Measurements from ENCODE around the gene KIAA0040. TPM values are rescaled to one million over a fixed set of nuclear protein-coding genes. Genes with fewer than 3 reads are reported as not detected.

KIAA0040 gene
- total RNA-seq, 2 donors from 2014 or later: 20.2 to 93.1 TPM

DNA sequence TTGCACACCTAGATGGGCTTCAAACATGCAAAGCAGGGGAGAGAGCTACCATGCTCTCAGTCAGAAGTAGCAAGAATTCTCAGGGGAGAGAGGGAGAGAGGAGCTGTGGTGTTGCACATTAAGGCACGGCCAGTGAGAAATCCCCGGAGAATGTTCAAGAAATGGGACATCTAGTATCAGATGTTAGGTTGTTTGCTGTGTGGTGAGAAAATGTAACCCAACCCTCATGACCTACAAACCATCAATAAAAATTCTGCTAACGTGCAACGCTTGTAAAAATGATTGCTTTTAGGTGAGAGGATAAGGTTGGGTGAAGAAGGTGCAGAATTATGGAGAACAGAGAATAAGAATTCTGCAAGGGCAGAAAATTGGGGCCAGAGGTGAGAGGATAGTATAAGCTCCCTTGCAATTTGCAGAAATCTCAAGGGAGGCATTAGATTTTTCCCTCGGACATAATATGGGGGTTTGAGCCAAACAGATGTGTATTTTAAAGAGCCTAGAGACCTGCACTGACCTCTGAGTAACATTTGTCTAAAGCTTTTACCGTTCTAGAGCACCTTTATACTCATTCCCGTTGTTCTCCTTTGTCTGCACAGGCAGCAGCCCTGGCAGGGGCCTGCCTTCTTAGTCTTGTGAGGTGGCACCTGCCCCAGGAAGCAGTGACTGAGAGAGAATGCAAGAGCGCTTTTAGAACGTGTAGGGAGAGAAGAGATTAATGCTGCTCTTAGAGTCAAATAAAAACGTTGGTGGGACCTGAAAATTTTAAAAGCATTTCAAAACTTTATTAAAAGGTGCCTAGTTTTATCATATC lies 25.4 kb upstream of the KIAA0040 start:
- Histone ChIP-seq H3K36me3 (no peaks in the 10 kb centered on the region), H3K27ac (no peak overlapping the region), H3K27me3 (replicated peaks; ENCODE audit: insufficient read depth) (no peaks in the 10 kb centered on the region), H3K4me3 (no peak overlapping the region), H3K4me1 (ENCODE audit: control insufficient read depth in 1 of 2, low read depth in 2 of 2) (peaks cover 9 to 13% of the 10 kb centered on the region in 2 donors), H3K9me3 (no peaks in the 10 kb centered on the region)
- no peak for TF ChIP-seq CTCF (IDR thresholded peaks at IDR 0.05)
- ATAC-seq (ENCODE audit: insufficient number of reproducible peaks, low FRiP score, low read depth) (no peak), DNase-seq (ENCODE audit: low spot score) (no peak)

- no peak overlapping the region for H3K4me3 ChIP-seq
- no peak for TF ChIP-seq CTCF (IDR thresholded peaks at IDR 0.05)
- H3K4me1 ChIP-seq (ENCODE audit: control insufficient read depth in 1 of 2, low read depth in 2 of 2): peaks cover 3% of the 10 kb centered on the region in 2 donors
- ATAC-seq (ENCODE audit: insufficient number of reproducible peaks, low FRiP score, low read depth): no peak
- H3K9me3 ChIP-seq: no peaks in the 10 kb centered on the region
- no peaks in the 10 kb centered on the region for H3K36me3 ChIP-seq
- no peaks in the 10 kb centered on the region for H3K27me3 ChIP-seq (replicated peaks; ENCODE audit: insufficient read depth)
- H3K27ac ChIP-seq: no peak overlapping the region
- DNase-seq (ENCODE audit: low spot score): no peak
Measured at GRCh38 chr1:175216444-175216843, 23.9 kb upstream of the KIAA0040 start.

DNA sequence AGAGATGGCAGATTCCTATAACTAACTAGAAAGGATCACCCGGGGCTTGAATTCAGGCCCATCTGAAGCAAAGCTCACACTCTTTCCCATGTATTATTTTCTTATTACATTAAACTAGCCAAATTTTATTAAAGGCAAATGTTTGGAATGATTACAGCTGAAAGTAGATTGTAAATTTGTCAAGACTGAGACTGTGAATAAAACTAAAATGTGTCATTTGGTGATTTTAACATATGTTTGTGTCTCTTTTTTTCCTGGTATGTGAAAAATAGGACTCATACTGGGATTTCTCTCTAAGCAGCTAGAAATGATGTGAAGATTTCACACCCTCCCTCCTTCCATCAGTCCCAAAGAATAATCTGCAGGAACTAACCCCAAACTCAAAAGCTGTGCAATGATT lies 19.1 kb upstream of the KIAA0040 start:
- Histone ChIP-seq H3K4me1 (ENCODE audit: control insufficient read depth in 1 of 2, low read depth in 2 of 2) (no peaks in the 10 kb centered on the region), H3K4me3 (no peak overlapping the region), H3K36me3 (no peaks in the 10 kb centered on the region), H3K27me3 (replicated peaks; ENCODE audit: insufficient read depth) (no peaks in the 10 kb centered on the region), H3K9me3 (no peaks in the 10 kb centered on the region), H3K27ac (no peak overlapping the region)
- TF ChIP-seq CTCF (IDR thresholded peaks at IDR 0.05): no peak
- DNase-seq (ENCODE audit: low spot score): no peak
- no peak for ATAC-seq (ENCODE audit: insufficient number of reproducible peaks, low FRiP score, low read depth)

- Histone ChIP-seq H3K4me3 (no peak overlapping the region), H3K27me3 (replicated peaks; ENCODE audit: insufficient read depth) (no peaks in the 10 kb centered on the region), H3K36me3 (no peaks in the 10 kb centered on the region), H3K9me3 (no peaks in the 10 kb centered on the region), H3K4me1 (ENCODE audit: control insufficient read depth in 1 of 2, low read depth in 2 of 2) (no peaks in the 10 kb centered on the region), H3K27ac (no peak overlapping the region)
- no peak for ATAC-seq (ENCODE audit: insufficient number of reproducible peaks, low FRiP score, low read depth)
- DNase-seq (ENCODE audit: low spot score): no peak
- TF ChIP-seq CTCF (IDR thresholded peaks at IDR 0.05): no peak
Measured at GRCh38 chr1:175210744-175211143, 18.2 kb upstream of the KIAA0040 start.

DNA sequence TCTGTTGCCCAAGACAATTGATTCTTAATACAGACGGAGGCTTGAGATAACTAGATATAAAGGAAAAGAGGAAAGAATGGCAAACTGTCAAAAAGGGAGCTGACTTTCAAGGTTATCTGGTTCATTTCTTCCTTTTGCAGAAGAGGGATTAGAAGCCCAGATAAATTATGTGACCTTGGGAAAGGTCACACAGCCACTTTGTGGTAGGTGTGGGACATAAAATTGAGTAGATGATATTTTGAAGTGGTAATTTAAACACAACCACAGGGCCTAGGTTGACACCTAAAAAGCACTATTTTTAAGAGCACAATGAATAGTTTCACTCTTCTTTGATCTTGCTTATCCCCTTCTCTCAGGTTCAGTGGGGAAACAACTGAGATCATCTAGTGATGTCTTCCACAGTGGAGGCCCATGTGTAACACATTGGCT lies 16.9 kb upstream of the KIAA0040 start:
- no peak for ATAC-seq (ENCODE audit: insufficient number of reproducible peaks, low FRiP score, low read depth)
- no peak overlapping the region for H3K4me3 ChIP-seq
- no peaks in the 10 kb centered on the region for H3K9me3 ChIP-seq
- no peak overlapping the region for H3K27ac ChIP-seq
- no peaks in the 10 kb centered on the region for H3K4me1 ChIP-seq (ENCODE audit: control insufficient read depth in 1 of 2, low read depth in 2 of 2)
- no peaks in the 10 kb centered on the region for H3K27me3 ChIP-seq (replicated peaks; ENCODE audit: insufficient read depth)
- H3K36me3 ChIP-seq: no peaks in the 10 kb centered on the region
- DNase-seq (ENCODE audit: low spot score): no peak
- TF ChIP-seq CTCF (IDR thresholded peaks at IDR 0.05): no peak
